HCT116 (cell line): ENCODE data around the gene ABCC1. TPM values are rescaled to one million over a fixed set of nuclear protein-coding genes. Genes with fewer than 3 reads are reported as not detected.

Experiments used
- ATAC-seq: fragments of 200-7000 bp; cut with Tn5 transposase; 2 replicates; pipeline ENCODE4 v1.9.1; 2020; ENCODE audit warnings: mild to moderate bottlenecking, moderate library complexity
- BruUV-seq: library from RNA; stranded (reverse); fragments of 400-500 nt; replicated peaks from 2 replicates; lab custom pipeline; 2021; lab: Mats Ljungman, UMichigan
- CTCF ChIA-PET: fragments of 300-600 bp; sonication (Branson Sonifier 250); formaldehyde crosslinking; loops from one replicate; lab custom pipeline; 2021; ENCODE audit warnings: antibody characterized with exemption; lab: Charles Lee
- POLR2A ChIA-PET: fragments of 300-600, 350-600 bp; sonication (Branson Sonifier 250); formaldehyde crosslinking; loops from one replicate; lab custom pipeline; 2021; ENCODE audit warnings: antibody characterized with exemption; lab: Charles Lee
- RAD21 ChIA-PET, 2 experiments: fragments of 300-600 bp; sonication (Branson Sonifier 250); formaldehyde crosslinking; loops; one replicate each; lab custom pipeline; 2023; ENCODE audit warnings: low total read pairs in 2 of 2; ENCODE audit not compliant: uncharacterized antibody in 2 of 2, unreplicated experiment in 2 of 2, low non-redundant PET in 1 of 2; lab: Charles Lee
- DNase-seq: peaks from one replicate; pipeline ENCODE4 v3.0.0-alpha.2; 2010; ENCODE audit warnings: low read depth, low spot score
- H2AFZ ChIP-seq: fragments of 200-600 bp; shearing (Covaris generic), sonication (generic); 2 replicates; pipeline ENCODE4 v1.6.1; 2017; ENCODE audit warnings: low read depth, mixed run types, mixed read lengths, antibody characterized with exemption, low read length; ENCODE audit not compliant: poor library complexity, severe bottlenecking
- H3K27ac ChIP-seq: 2 replicates; pipeline ENCODE4 v1.5.1; 2012; ENCODE audit warnings: low read depth, low read length
- H3K27me3 ChIP-seq: fragments of 200-600 bp; sonication (generic); 2 replicates; pipeline ENCODE4 v1.6.1; 2016; ENCODE audit warnings: mixed run types, low read length, mixed read lengths; ENCODE audit not compliant: insufficient read depth
- H3K36me3 ChIP-seq, 2 experiments: fragments of 200-500 bp in 1 of 2; fragments of 200-600 bp in 1 of 2; sonication (Bioruptor generic) in 1 of 2; sonication (generic) in 1 of 2; 2 replicates each; pipeline versions ENCODE4 v1.5.1 to v1.6.1; 2014 to 2016; ENCODE audit warnings: low read length in 2 of 2, inconsistent platforms in 1 of 2, mixed read lengths in 1 of 2, mixed run types in 1 of 2; ENCODE audit not compliant: insufficient read depth in 2 of 2, control insufficient read depth in 1 of 2
- H3K4me1 ChIP-seq, 2 experiments: fragments of 200-600 bp in 1 of 2; sonication (generic) in 1 of 2; 2 replicates each; pipeline versions ENCODE4 v1.5.1 to v1.6.1; 2012 to 2017; ENCODE audit warnings: low read length in 2 of 2, inconsistent platforms in 1 of 2, mild to moderate bottlenecking in 1 of 2, mixed read lengths in 1 of 2, mixed run types in 1 of 2, moderate library complexity in 1 of 2; ENCODE audit not compliant: insufficient read depth in 2 of 2, control insufficient read depth in 1 of 2
- H3K4me2 ChIP-seq: fragments of 200-600 bp; sonication (generic); 2 replicates; pipeline ENCODE4 v1.6.1; 2017; ENCODE audit warnings: mixed run types, low read length, mixed read lengths
- H3K4me3 ChIP-seq, 2 experiments: fragments of 200-600 bp in 1 of 2; sonication (generic) in 1 of 2; replicated peaks in 1 of 2; 2 replicates each; pipeline ENCODE4 v1.5.1; 2011 to 2016; ENCODE audit warnings: low read length in 2 of 2, control low read depth in 1 of 2, low read depth in 1 of 2, mild to moderate bottlenecking in 1 of 2, mixed read lengths in 1 of 2, mixed run types in 1 of 2
- H3K79me2 ChIP-seq: fragments of 200-600 bp; sonication (generic); 2 replicates; pipeline ENCODE4 v1.6.1; 2017; ENCODE audit warnings: mild to moderate bottlenecking, mixed run types, low read length, moderate library complexity, mixed read lengths; ENCODE audit not compliant: insufficient read depth
- H3K9ac ChIP-seq: fragments of 200-600 bp; sonication (generic); 2 replicates; pipeline ENCODE4 v1.6.1; 2016; ENCODE audit warnings: low read length, mixed read lengths
- H3K9me2 ChIP-seq: fragments of 200-600 bp; sonication (generic), shearing (Covaris generic); 2 replicates; pipeline ENCODE4 v1.6.1; 2017; ENCODE audit warnings: mixed run types, mild to moderate bottlenecking, moderate library complexity; ENCODE audit not compliant: insufficient read depth
- H3K9me3 ChIP-seq, 2 experiments: fragments of 200-500 bp in 1 of 2; fragments of 200-600 bp in 1 of 2; sonication (Bioruptor generic) in 1 of 2; sonication (generic) in 1 of 2; 2 replicates each; pipeline ENCODE4 v1.6.1; 2014 to 2017; ENCODE audit warnings: low read length in 2 of 2, mixed read lengths in 2 of 2, inconsistent platforms in 1 of 2, low read depth in 1 of 2, mild to moderate bottlenecking in 1 of 2, mixed run types in 1 of 2, moderate library complexity in 1 of 2; ENCODE audit not compliant: control insufficient read depth in 1 of 2, insufficient read depth in 1 of 2
- H4K20me1 ChIP-seq: fragments of 200-600 bp; sonication (generic), shearing (Covaris generic); 2 replicates; pipeline ENCODE4 v1.6.1; 2017; ENCODE audit warnings: mixed run types, mild to moderate bottlenecking, moderate library complexity; ENCODE audit not compliant: insufficient read depth
- CBX3 ChIP-seq: IDR thresholded peaks from 2 replicates; pipeline ENCODE4 v1.6.1; 2012; ENCODE audit warnings: low read depth
- CEBPB ChIP-seq: IDR thresholded peaks from 2 replicates; pipeline ENCODE4 v1.6.1; 2012; ENCODE audit warnings: low read depth
- EGR1 ChIP-seq: IDR thresholded peaks from 2 replicates; pipeline ENCODE4 v1.6.1; 2012; ENCODE audit warnings: low read depth
- ELF1 ChIP-seq: IDR thresholded peaks from 2 replicates; pipeline ENCODE4 v1.6.1; 2012; ENCODE audit warnings: low read depth, borderline replicate concordance
- EZH2 ChIP-seq: fragments of 200-600 bp; sonication (generic); IDR thresholded peaks from 2 replicates; pipeline ENCODE4 v1.6.1; 2017; ENCODE audit warnings: antibody characterized with exemption, mixed run types
- FOSL1 ChIP-seq: IDR thresholded peaks from 2 replicates; pipeline ENCODE4 v1.6.1; 2012; ENCODE audit warnings: low read depth
- SP1 ChIP-seq: IDR thresholded peaks from 2 replicates; pipeline ENCODE4 v1.6.1; 2012; ENCODE audit warnings: low read depth
- SRF ChIP-seq: IDR thresholded peaks from 2 replicates; pipeline ENCODE4 v1.6.1; 2012; ENCODE audit warnings: low read depth
- TCF7L2 ChIP-seq: IDR thresholded peaks from 2 replicates; pipeline ENCODE4 v1.7.0; 2011; ENCODE audit warnings: borderline replicate concordance, inconsistent platforms; ENCODE audit not compliant: insufficient read depth, insufficient read length; ENCODE audit errors: extremely low read depth
- ZNF274 ChIP-seq: fragments of 200-500 bp; sonication (Bioruptor generic); IDR thresholded peaks from 2 replicates; pipeline ENCODE4 v1.6.1; 2014; ENCODE audit warnings: mild to moderate bottlenecking, low read depth, low read length, inconsistent platforms
- intact Hi-C: fragments of 100-400 bp; cut with micrococcal nuclease; formaldehyde crosslinking; loops from 2 replicates; pipeline ENCODE4 v1.10.0; 2022
- total RNA-seq: library from RNA; stranded (reverse); gene quantifications from one replicate; pipeline ENCODE4 v1.2.1, GENCODE V29; 2021; ENCODE audit not compliant: unreplicated experiment
- TF ChIP-seq, protein P1 (sequence below): IDR thresholded peaks from 2 replicates; pipeline ENCODE4 v1.6.1; 2012; ENCODE audit warnings: low read depth

ABCC1 gene
- total RNA-seq, 1 experiment from 2014 or later = 61.9 TPM

DNA sequence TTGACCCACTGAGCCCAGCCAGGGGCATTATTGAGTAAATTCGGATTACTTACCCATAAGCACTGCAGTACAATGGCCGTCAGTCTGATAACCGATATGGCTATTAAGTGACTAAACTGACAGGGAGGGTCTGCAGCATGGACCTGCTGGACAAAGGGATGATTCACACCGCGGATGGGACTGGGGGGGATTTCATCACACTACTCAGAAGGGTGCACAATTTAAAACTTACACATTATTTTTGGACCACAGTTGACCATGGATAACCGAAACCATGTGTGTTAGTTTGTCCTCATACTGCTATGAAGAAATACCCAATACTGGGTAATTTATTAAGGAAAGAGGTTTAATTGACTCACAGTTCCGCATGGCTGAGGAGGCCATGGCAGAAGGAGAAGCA, 167.4 kb downstream of the ABCC1 start (continued):
- TF ChIP-seq, protein P1, sequence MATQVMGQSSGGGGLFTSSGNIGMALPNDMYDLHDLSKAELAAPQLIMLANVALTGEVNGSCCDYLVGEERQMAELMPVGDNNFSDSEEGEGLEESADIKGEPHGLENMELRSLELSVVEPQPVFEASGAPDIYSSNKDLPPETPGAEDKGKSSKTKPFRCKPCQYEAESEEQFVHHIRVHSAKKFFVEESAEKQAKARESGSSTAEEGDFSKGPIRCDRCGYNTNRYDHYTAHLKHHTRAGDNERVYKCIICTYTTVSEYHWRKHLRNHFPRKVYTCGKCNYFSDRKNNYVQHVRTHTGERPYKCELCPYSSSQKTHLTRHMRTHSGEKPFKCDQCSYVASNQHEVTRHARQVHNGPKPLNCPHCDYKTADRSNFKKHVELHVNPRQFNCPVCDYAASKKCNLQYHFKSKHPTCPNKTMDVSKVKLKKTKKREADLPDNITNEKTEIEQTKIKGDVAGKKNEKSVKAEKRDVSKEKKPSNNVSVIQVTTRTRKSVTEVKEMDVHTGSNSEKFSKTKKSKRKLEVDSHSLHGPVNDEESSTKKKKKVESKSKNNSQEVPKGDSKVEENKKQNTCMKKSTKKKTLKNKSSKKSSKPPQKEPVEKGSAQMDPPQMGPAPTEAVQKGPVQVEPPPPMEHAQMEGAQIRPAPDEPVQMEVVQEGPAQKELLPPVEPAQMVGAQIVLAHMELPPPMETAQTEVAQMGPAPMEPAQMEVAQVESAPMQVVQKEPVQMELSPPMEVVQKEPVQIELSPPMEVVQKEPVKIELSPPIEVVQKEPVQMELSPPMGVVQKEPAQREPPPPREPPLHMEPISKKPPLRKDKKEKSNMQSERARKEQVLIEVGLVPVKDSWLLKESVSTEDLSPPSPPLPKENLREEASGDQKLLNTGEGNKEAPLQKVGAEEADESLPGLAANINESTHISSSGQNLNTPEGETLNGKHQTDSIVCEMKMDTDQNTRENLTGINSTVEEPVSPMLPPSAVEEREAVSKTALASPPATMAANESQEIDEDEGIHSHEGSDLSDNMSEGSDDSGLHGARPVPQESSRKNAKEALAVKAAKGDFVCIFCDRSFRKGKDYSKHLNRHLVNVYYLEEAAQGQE = no peak
- TF ChIP-seq FOSL1 (no peak), TCF7L2 (no peak)

DNA sequence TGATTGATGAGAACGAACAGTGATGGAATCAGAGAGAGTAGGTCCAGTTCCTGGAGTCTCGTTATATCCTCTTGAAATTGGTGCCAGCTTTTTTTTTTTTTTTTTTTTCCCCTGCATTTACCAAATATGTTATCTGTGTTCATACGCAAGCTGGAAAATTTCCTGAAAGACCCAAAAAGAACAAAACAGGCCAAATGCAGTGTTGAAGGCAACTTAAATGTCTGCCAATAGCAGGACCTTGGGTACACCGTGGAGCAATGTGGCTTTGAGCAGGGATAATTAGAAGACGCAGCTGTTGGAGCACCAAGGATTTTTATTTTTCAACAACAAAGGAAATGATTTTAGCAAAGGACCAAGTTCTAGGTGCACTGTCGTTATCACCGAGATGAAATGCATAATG, 168.9 kb downstream of the ABCC1 start:
- Histone ChIP-seq H3K9me2 (no peaks in the 10 kb centered on the region), H3K4me2 (no peak overlapping the region), H3K9ac (no peak overlapping the region), H4K20me1 (no peaks in the 10 kb centered on the region), H3K9me3 (no peaks in the 10 kb centered on the region), H3K27ac (no peak overlapping the region), H3K4me1 (no peaks in the 10 kb centered on the region), H3K36me3 (peaks cover 20 to 53% of the 10 kb centered on the region in 2 experiments), H3K79me2 (peaks cover 4% of the 10 kb centered on the region; the same call in 1 of the 2 replicates), H2AFZ (no peak overlapping the region), H3K27me3 (no peaks in the 10 kb centered on the region), H3K4me3 (no peak overlapping the region)
- no TSS peak for BruUV-seq
- ChIA-PET POLR2A (no interaction called here), RAD21 (no interaction called here), CTCF (no interaction called here)
- TF ChIP-seq EZH2 (no peak), CEBPB (no peak), ELF1 (no peak), ZNF274 (no peak), SRF (no peak), SP1 (no peak), CBX3 (0 out of 2 replicates have a peak, but pooled peaks have one; percentile 24), EGR1 (no peak)
- DNase-seq (no peak), ATAC-seq (no peak)
- intact Hi-C loops = no loop called here
